Retinal pigment epithelial cell (primary cell): ENCODE results near the gene DBN1.

ENCODE experiments used
- DNase-seq: peaks from one replicate; pipeline ENCODE4 v3.0.0-alpha.2; 2010; ENCODE audit warnings: low read depth
- H3K4me3 ChIP-seq: 2 replicates; pipeline ENCODE4 v1.5.1; 2011; ENCODE audit warnings: mild to moderate bottlenecking, low read length, control low read depth, moderate library complexity
- TF ChIP-seq, protein P1 (sequence below): conservative IDR thresholded peaks from 2 replicates; pipeline ENCODE4 v1.5.1; 2011; ENCODE audit warnings: low read depth, low read length, control low read depth, inconsistent platforms

Gene DBN1

DNA sequence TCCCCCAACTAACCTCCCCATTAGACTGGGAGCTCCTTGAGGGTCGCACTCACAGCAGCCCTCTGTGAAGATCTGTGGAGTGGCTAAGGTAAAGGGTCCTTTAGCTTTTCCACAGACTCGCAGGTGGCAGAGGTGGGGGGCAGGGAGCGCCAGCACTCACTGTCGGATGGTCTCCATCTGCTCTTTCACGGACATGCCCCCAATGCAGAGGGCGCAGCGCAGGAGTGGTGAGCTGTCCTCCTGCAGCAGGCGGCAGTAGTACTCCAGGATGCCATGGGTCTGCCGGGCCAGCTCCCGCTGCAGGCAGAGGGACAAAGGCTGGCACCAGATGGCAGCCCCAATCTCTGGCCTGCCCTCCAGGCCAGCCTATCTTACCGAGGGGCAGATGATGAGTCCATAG, 41.1 kb upstream of the DBN1 start:
- H3K4me3 ChIP-seq, result no peak overlapping the region
- DNase-seq, result no peak
- TF ChIP-seq, protein P1, sequence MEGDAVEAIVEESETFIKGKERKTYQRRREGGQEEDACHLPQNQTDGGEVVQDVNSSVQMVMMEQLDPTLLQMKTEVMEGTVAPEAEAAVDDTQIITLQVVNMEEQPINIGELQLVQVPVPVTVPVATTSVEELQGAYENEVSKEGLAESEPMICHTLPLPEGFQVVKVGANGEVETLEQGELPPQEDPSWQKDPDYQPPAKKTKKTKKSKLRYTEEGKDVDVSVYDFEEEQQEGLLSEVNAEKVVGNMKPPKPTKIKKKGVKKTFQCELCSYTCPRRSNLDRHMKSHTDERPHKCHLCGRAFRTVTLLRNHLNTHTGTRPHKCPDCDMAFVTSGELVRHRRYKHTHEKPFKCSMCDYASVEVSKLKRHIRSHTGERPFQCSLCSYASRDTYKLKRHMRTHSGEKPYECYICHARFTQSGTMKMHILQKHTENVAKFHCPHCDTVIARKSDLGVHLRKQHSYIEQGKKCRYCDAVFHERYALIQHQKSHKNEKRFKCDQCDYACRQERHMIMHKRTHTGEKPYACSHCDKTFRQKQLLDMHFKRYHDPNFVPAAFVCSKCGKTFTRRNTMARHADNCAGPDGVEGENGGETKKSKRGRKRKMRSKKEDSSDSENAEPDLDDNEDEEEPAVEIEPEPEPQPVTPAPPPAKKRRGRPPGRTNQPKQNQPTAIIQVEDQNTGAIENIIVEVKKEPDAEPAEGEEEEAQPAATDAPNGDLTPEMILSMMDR, result no peak

DNA sequence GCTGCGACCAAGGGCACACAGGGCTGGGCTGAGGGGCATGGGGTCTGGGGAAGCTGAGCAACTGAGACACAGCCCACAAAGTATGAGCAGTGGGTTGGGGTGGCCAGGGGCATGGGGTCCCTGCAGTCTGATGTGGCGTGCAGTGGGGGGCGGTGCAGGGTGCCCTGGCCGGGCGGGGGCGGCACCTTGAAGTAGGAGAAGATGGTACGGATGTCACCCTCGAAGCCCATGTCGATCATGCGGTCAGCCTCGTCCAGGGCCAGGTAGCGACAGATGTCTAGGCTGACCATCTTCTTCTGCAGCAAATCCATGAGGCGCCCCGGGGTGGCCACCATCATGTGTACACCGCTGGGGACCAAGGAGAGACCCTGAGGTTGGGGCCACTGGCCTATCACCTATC, 40.1 kb upstream of the DBN1 start:
- no peak for DNase-seq
- H3K4me3 ChIP-seq, result no peak overlapping the region
- TF ChIP-seq, protein P1, result no peak

DNA sequence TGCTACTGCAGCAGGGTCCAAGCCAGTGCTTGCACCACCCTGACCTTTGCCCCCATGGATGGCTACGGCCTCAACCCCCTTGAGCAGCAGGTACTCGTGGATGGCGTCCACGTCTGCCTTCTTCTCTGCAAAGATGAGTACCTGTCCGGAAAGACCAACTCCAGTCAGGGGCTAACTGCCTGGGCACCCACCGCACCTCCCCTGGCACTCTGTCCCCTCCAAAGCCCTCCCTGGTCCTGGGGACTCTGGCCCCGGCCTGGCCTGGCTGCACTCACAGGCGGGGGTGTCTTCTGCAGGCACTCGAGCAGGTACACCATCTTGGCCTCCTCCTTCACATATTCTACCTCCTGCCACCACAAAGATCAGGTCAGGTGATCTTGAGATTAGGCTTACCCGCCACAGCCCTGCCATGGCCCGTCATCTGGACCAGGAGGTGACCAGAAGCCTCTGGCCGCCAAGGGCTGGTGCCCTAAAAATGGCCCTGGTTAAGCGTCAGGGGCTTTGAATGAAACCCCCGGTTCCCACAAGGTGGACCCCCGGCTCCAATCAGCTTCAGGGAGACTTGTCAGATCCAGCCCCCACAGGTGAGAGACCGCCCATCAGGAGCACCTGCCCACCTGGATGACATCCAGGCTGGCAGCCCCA, 39.4 kb upstream of the DBN1 start:
- H3K4me3 ChIP-seq, result no peak overlapping the region
- no peak for DNase-seq
- TF ChIP-seq, protein P1, result no peak

DNA sequence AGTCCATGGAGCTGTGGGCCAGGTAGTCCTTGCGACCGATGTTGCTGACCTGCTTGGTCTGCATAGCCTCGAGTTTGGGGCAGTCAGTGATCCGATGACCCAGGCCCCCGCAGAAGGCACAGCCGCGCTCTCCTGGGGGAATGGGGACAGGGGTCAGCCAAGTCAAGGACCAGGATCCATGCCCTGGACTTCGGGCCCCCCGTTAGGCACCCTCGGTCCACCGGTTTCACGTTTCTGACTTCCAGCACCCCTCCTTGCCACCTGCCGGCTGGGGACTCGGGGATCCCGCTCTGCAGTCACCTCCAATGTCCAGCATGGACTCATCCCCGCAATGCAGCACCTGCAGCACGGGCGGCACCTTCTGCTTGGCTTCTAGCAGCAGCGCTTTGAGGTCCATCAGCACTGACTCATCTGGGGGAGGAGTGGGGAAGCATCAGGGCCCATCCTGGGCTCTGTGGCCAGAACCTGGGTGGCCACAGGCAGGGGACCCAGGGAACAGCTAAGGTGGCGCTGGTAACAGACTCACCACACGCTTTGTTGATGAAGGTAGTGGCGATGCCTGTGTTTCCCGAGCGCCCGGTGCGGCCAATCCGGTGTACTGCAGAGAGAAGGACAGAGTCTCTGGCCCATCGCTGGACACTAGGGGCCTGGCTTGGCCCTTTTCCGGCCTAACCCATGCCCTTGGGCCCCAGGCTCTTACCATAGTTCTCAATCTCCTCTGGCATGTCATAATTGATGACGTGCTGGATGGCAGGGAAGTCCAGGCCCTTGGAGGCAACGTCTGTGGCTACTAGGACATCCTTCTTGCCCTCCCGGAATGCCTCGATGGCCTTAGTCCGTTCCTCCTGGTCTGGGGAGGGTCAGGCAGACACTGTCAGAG, 38.6 kb upstream of the DBN1 start:
- TF ChIP-seq, protein P1, result no peak
- no peak for DNase-seq
- no peak overlapping the region for H3K4me3 ChIP-seq

DNA sequence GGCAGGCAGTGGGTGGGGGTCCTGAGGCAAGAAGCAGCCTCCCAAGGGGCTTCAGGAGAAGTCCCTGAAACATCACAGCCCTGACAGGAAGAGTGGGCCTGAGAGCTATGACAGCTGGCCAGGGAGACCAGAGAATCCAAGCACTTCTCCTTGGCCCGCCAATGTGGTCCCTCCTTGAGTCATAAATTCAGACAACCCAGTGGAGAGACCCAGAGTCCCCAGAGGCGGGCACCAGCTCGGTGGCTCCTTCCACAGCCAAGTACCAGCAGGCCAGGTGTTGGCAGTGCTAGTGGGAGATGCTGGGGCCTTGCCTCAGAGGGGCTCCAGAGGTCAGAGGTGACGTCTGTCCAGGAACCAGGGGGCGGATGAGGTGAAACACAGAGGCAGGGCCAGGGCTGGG, 37.7 kb upstream of the DBN1 start:
- TF ChIP-seq, protein P1, result no peak
- H3K4me3 ChIP-seq, result no peak overlapping the region
- no peak for DNase-seq

DNA sequence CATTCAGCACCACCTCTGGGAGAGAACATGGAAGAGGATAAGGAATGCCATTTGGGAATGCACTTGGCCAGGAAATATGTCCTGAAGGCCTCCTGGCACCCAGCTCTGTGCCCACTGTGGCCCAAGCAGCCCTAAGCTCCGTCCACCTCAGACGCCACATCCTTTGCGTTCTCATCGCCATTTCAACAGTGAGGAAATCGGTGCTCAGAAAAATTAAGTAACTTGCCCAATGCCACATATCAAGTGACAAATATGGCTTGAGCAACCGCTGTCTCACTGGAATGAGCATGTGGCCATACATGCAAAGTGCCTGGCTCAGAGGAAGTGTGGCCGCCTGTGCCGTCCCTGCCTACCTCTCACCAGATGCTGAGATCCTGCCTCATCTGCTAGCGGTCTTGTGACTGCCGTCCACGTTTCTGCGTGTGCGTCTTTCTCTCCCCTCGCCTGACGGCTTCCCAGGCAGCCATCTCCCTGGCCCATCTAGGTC, 37.2 kb upstream of the DBN1 start:
- no peak for DNase-seq
- TF ChIP-seq, protein P1, result no peak
- no peak overlapping the region for H3K4me3 ChIP-seq
